ENCODE data around the gene PLS3.

DNA sequence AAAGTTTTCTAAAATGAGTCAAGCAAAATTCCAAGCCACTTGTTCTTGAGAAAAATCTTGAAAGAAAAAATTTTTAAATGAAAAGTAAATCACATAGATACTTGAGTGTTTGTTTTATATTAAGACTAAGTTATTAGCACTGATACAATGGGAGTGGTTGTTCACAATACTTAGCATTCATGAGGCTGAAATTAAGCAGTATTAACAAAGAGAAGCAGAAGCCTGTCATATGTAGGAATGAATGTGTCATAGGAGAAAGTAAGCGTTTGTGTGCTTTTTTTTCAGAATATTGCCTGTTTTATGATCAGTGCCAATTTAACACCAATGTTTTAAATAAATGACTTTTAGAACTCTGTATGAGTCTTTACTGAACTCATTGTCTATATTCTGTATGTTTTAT is 37.6 kb downstream of the PLS3 start:
- TF ChIP-seq POLR2A (IDR thresholded peaks at IDR 0.05): no peak
- TF ChIP-seq, protein P1, sequence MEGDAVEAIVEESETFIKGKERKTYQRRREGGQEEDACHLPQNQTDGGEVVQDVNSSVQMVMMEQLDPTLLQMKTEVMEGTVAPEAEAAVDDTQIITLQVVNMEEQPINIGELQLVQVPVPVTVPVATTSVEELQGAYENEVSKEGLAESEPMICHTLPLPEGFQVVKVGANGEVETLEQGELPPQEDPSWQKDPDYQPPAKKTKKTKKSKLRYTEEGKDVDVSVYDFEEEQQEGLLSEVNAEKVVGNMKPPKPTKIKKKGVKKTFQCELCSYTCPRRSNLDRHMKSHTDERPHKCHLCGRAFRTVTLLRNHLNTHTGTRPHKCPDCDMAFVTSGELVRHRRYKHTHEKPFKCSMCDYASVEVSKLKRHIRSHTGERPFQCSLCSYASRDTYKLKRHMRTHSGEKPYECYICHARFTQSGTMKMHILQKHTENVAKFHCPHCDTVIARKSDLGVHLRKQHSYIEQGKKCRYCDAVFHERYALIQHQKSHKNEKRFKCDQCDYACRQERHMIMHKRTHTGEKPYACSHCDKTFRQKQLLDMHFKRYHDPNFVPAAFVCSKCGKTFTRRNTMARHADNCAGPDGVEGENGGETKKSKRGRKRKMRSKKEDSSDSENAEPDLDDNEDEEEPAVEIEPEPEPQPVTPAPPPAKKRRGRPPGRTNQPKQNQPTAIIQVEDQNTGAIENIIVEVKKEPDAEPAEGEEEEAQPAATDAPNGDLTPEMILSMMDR (IDR thresholded peaks at IDR 0.05): no peak
